NCI-H1417 treated with DMSO at 0.1 percent for 48 hours (cell line): ENCODE results near the gene NOX4.
"Not testable (repeated sequence)": the region's sequence is repeated elsewhere in the genome, so short reads cannot be mapped to it uniquely, and the experiment has no call there.

Experiments
- DNase-seq: peaks from one replicate; lab custom pipeline; 2025; lab: John Stamatoyannopoulos, UW

The NOX4 gene

DNA sequence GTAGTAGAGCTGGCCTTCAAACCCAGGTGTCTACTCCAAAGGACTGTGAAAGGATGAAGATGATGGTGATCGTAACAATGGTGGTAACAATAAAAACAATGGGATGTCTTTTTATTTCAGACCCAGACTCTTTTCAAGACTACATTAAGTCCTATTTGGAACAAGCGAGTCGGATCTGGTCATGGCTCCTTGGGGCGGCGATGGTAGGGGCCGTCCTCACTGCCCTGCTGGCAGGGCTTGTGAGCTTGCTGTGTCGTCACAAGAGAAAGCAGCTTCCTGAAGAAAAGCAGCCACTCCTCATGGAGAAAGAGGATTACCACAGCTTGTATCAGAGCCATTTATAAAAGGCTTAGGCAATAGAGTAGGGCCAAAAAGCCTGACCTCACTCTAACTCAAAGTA lies 196.2 kb downstream of the NOX4 start:
- not testable (repeated sequence) for DNase-seq

- DNase-seq, result no peak
Measured at GRCh38 chr11:89293965-89294679, 197.1 kb downstream of the NOX4 start.

DNA sequence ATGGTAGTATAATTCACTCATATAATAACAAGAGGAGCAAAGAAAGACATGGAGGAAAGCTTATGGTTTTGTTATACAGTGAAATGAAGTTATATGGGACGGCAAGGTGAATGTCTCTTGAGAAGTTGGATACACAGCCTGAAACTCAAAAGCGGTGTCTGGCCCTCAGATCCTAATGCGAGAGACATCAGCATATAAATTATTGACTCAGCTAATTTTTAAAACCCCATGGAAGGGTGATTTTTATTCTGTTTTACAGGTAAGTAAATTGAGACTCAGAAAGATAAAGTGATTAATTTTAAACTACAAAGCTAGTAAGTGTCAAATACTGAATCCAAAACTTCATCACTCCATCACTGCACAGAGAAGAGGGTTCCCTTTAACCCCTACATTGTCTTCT lies 203.2 kb downstream of the NOX4 start:
- DNase-seq, result not testable (repeated sequence)

GRCh38 chr11:89286601-89287000 lies 204.6 kb downstream of the NOX4 start:
- not testable (repeated sequence) for DNase-seq

GRCh38 chr11:89281032-89281677 lies 210.0 kb downstream of the NOX4 start:
- DNase-seq, result not testable (repeated sequence)

- no peak for DNase-seq
Measured at GRCh38 chr11:89279176-89279575, 212.0 kb downstream of the NOX4 start.

- no peak for DNase-seq
Measured at GRCh38 chr11:89275966-89276365, 215.2 kb downstream of the NOX4 start.
